ENCODE measurements around the gene TRMT11. TPM values are rescaled to one million over a fixed set of nuclear protein-coding genes. Genes with fewer than 3 reads are reported as not detected.

TRMT11 gene
- total and polyA plus RNA-seq, 8 donors = 7.0 to 124 (median 49.9) TPM

DNA sequence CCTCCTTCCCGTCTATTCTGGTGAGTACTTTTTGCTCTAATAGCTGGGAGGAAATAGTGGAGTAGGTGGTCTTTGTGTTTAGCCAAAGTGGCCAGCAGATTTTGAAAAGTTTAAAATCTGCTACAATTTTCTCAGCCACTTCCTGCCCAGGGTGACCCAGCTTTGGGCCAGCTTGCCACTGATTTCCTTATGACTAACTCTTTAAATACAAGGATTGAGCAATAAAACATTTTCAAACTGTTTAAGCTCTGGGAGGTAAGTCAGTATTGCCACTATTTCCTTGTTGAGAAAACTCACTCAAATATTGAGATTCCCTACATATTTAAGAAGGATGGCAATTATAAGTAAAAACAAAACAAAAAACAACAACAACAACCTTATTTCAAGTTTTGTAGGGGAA is 54.5 kb downstream of the TRMT11 start:
- peak; percentile 53 to 61 for DNase-seq
- 34 to 66% (median 58%) methylated on average over 1 of the region's 1 CpG for WGBS, 5 donors

DNA sequence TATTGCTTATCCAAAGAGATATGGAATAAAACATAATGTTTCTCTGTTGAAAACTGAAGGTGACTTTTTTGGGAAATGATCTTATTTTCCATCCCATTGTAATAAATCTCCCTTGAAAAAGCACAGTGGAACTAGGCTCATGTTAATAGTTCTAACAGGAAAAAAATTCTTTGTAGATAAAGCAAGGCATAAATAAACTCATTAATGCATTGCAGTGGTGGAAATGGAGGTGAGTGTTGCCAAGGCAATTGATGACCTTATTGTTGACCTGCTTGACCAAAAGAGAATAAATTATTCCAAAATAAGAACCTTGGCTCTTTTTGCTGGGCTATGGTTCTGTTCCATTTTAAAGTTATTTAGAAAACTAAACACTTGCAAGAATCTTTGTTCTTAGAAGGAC is 55.2 kb downstream of the TRMT11 start:
- peaks cover 0 to 19% (median under 1%) of the 10 kb centered on the region in 4 donors for H3K36me3 ChIP-seq
- H3K4me1 ChIP-seq = peaks cover 10 to 38% (median 23%) of the 10 kb centered on the region in 4 donors
- no peaks in the 10 kb centered on the region for H3K9me3 ChIP-seq
- intact Hi-C loops (cut with DNase I; ENCODE audit: low total_unique reads) = no loop called here
- no peak overlapping the region for H3K4me3 ChIP-seq
- peak overlapping the region in 4 of 5 donors; percentile 68 to 82 (median 74) for H3K27ac ChIP-seq
- TF ChIP-seq, protein P1, sequence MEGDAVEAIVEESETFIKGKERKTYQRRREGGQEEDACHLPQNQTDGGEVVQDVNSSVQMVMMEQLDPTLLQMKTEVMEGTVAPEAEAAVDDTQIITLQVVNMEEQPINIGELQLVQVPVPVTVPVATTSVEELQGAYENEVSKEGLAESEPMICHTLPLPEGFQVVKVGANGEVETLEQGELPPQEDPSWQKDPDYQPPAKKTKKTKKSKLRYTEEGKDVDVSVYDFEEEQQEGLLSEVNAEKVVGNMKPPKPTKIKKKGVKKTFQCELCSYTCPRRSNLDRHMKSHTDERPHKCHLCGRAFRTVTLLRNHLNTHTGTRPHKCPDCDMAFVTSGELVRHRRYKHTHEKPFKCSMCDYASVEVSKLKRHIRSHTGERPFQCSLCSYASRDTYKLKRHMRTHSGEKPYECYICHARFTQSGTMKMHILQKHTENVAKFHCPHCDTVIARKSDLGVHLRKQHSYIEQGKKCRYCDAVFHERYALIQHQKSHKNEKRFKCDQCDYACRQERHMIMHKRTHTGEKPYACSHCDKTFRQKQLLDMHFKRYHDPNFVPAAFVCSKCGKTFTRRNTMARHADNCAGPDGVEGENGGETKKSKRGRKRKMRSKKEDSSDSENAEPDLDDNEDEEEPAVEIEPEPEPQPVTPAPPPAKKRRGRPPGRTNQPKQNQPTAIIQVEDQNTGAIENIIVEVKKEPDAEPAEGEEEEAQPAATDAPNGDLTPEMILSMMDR (IDR thresholded peaks at IDR 0.05) = no peak
- no peak for TF ChIP-seq EP300 (IDR thresholded peaks at IDR 0.05)
- TF ChIP-seq POLR2A (IDR thresholded peaks at IDR 0.05) = no peak
- no peak for TF ChIP-seq POLR2AphosphoS5 (IDR thresholded peaks at IDR 0.05)
- H3K27me3 ChIP-seq = no peaks in the 10 kb centered on the region
- peak in 1 of 2 donors; percentile 17 for DNase-seq

More for the DNA sequence above, 54.5 kb downstream of the TRMT11 start:
- Histone ChIP-seq H3K27ac (peak overlapping the region; percentile 61 to 82 (median 69)), H3K27me3 (no peaks in the 10 kb centered on the region), H3K36me3 (peaks cover 0 to 19% (median 2%) of the 10 kb centered on the region in 4 donors), H3K4me3 (no peak overlapping the region), H3K9me3 (no peaks in the 10 kb centered on the region), H3K4me1 (peaks cover 10 to 38% (median 23%) of the 10 kb centered on the region in 4 donors)
- intact Hi-C loops (cut with DNase I; ENCODE audit: low total_unique reads) = no loop called here
- TF ChIP-seq, protein P1 (IDR thresholded peaks at IDR 0.05) = no peak
- TF ChIP-seq EP300 (IDR thresholded peaks at IDR 0.05) (no peak), POLR2A (IDR thresholded peaks at IDR 0.05) (no peak), POLR2AphosphoS5 (IDR thresholded peaks at IDR 0.05) (peak in 2 of 3 donors; percentile 21 to 37)

DNA sequence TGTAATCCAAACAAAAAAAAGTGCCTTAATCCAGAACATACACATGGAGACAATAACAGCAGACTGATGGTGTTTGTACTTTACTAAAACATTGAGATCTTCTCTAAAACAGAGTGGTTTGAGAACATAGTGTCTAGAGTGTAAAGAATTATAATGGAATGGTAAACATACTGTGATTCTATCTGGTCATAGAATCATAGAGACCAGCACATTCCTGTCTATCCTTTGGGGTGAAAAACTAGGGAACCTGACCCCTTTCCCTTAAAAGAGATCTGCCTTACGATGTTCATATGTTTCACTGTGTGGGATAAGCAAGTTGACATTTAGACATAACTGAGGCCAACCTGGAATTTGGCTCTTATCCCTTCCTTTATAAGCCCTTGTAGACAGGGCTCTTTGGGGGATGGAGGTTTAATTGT is 55.7 kb downstream of the TRMT11 start:
- Histone ChIP-seq H3K4me1 (peaks cover 10 to 38% (median 23%) of the 10 kb centered on the region in 4 donors), H3K27ac (peak overlapping the region in 4 of 5 donors; percentile 68 to 82 (median 74)), H3K9me3 (no peaks in the 10 kb centered on the region), H3K36me3 (peaks cover 0 to 24% (median 4%) of the 10 kb centered on the region in 4 donors), H3K27me3 (no peaks in the 10 kb centered on the region), H3K4me3 (no peak overlapping the region)
- intact Hi-C loops (cut with DNase I; ENCODE audit: low total_unique reads) = no loop called here
- DNase-seq = no peak
- TF ChIP-seq, protein P1 (IDR thresholded peaks at IDR 0.05) = no peak
- TF ChIP-seq EP300 (IDR thresholded peaks at IDR 0.05) (no peak), POLR2A (IDR thresholded peaks at IDR 0.05) (no peak), POLR2AphosphoS5 (IDR thresholded peaks at IDR 0.05) (no peak)
- WGBS, 5 donors = 63 to 79% (median 67%) methylated on average over 1 of the region's 1 CpG

DNA sequence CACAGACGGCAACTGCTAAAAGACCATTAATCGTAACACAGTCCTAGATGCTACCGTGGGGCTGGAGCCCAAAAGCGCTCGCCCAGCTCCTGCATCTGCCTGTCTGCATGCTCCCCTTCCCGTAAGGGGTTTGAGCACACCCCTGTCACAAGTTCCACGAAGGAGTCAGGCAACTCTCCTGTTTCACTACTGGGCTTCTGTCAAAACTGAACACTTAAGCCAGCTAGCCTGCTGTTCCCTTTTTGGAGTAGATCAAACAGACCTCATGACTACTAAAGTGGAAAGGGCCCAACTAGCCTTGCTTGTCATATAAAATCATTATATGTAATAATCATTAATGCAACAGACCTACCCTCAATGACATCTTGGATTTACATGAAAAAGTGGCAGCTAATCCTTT is 61.3 kb downstream of the TRMT11 start:
- 91 to 97% (median 94%) methylated on average over 7 of the region's 7 CpGs for WGBS, 5 donors
- H3K4me1 ChIP-seq = peaks cover 0 to 10% (median 2%) of the 10 kb centered on the region in 4 donors
- no peaks in the 10 kb centered on the region for H3K27me3 ChIP-seq
- H3K27ac ChIP-seq = no peak overlapping the region
- H3K36me3 ChIP-seq = peaks cover 5 to 27% (median 24%) of the 10 kb centered on the region in 4 donors
- no peak for TF ChIP-seq EP300 (IDR thresholded peaks at IDR 0.05)
- TF ChIP-seq, protein P1 (IDR thresholded peaks at IDR 0.05) = no peak
- TF ChIP-seq POLR2A (IDR thresholded peaks at IDR 0.05) = no peak
- no peak for TF ChIP-seq POLR2AphosphoS5 (IDR thresholded peaks at IDR 0.05)
- no peak for DNase-seq
- intact Hi-C loops (cut with DNase I; ENCODE audit: low total_unique reads) = no loop called here
- no peak overlapping the region for H3K4me3 ChIP-seq
- H3K9me3 ChIP-seq = no peaks in the 10 kb centered on the region
